Stimulated activated CD4-positive, alpha-beta T cell treated with anti-CD3 and anti-CD28 coated beads, Interleukin-4, amount 100 ng/mL, for 4 hours (primary cell): ENCODE results near the gene PRCP.

ENCODE experiments used
- DNase-seq, 2 experiments: peaks; one replicate each; pipeline ENCODE4 v3.0.0-alpha.2; 2020

Gene PRCP

DNA sequence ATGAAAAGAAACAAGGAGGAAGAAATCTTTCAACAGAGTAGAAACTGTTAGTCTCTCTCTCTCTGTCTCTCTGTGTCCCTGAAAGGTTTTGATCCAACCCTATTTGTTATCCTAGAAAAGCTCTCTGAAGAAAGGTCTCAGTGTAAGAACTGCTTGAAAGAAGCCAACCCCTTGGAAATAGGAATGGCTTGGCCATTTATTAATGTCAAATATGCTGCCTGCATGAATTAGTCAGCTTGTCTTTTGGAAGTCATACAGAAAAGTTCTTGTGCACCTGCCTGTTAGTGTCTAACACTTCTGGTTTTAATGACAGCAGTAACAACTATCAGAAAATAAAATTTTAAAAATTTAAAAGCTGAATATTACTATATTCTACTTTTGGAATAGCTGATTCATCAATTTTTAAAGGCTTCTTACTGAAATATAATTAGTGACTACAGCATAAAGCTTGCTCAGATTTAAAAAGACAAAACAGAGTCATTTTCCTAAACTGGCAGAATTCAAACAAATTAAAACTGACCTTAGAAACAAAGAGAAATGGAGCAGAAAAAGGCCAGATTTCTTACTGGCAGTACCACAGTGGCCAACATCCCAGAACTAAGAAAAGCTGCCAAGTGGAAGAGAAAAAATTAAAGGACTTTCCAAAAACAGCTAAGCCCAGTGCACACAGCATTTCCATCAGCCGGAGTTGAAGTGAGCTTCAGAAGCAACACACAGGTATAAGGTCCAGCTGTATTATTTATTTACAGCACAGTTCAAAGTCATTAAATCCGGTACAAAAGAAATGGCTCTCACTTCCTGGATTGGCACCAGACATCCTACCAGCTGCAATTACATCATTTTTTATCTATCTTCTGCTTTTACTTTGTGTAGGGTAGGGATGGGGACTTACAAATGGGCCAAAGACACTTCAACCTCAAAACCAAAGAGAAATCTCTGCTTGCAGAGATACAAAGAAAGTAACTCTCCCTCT lies 76.3 kb downstream of the PRCP start:
- DNase-seq = no peak

DNA sequence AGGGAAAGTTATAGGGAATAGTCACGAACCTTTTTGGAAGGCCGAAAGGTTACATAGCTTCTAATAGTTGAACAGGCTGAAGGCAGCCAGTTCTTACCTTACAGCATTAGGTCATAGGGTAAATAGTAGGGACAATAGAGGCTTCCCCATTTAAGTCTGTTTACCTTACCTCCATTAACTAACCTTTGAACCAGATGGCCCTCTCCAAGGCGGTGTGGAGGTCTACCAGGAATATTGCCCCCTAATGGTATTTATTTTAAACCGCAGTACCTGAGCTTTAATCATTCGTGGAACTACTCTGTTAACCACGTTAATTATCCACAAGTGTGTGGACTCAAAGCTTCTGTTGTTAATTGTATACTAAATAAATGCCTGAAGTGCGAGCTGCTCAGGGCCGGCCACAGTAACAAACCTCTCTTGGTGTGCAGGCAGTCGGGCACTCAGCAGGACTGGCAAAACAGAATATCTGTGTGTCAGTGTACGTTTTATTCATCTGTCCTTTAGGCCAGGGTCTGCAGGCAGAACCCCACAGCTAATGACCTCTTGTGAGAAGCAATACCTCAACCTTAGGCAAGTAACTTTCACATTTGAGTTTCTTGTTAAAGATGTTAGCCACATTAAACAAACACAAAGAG lies 81.7 kb downstream of the PRCP start:
- DNase-seq = no peak

DNA sequence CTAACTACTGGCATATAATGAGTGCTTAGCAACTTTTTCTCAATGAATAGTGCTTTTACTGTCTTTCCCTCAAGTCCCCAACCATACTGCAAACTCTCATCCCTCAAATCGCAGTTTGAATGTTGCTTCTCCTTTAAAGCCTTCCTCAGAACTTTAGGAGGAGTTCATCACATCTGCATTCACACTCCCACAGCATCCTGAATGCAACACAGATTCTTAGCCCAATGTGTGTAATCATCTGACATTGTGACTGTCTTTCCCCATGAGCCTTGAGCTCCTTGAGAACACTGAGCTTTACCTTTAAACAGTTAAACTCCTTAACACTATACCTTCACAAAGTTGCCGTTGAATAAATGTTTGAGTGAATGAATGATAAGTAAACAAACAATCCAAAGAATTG lies 84.8 kb downstream of the PRCP start:
- no peak for DNase-seq

DNA sequence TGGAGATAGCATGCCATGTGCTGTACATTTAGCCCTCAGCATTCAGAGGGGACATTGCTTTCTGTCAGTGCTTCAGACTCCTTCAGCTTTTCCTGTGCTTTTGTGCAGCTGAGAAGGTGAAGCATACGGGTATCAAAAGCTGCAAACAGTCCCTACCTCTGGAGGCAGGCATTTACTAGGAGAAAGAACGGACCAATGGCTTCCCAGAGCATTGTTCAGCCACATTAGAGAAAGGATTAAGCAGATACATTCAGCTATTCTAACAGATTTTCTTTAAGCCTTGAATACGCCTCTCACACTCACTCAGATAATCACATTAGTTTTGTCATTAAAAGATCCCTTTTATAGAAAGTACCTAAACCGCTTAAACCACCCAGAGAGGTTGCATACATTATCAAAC lies 85.9 kb downstream of the PRCP start:
- no peak for DNase-seq

DNA sequence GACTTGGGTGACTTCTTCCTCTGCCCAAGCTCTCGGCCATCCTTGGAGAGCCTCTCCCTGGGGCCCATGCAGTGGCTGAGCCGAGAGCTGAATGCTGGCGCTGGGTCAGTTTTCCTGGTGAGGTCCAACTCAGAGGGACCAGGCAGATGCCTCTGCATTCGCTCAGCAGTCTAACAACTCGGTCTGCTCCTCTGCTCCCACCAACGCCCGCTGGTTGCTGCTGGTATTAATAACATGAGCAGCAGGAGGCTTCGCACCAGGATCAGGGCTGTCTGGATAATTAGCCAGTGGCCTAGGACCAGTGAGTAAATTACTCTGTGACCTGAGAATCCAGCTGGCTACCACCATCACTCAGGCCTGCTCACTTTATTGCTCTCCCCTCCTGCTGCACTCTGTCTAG lies 88.9 kb downstream of the PRCP start:
- DNase-seq = no peak

DNA sequence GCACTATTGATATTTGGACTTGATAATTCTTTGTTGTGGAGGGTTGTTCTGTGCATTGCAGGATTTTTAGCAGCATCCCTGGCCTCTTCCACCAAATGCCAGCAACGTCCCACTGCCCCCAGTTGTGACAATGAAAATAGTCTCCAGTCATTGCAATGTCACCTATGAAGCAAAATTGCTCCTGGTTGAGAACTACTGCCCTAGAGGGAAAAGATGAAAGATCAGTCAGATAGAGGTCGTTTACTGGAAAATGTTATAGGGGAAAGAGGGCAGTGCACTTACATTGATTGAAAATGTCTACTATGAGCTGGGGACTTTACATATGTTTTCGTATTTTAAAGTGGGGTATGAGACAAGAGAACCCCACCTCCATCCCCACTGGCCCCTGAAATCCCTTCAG lies 89.5 kb downstream of the PRCP start:
- no peak for DNase-seq

DNA sequence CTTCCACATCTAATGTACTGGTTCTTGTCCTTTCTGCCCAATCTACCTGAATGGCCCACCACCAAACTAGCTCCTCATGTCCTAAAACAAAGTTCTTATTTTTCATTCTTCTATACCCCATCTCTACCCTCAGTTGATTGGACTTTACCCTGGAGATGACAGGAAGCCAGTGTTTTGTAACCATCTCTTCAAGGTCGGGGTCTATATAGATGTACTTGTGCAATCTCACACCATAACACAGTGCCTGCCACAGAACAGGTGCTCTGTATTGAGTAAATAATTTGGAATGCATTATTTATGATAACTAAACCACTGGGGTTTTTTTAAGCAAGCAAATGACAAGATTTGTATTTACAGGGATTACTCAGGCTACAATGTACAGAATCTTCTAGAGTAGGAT lies 89.9 kb downstream of the PRCP start:
- DNase-seq = no peak

DNA sequence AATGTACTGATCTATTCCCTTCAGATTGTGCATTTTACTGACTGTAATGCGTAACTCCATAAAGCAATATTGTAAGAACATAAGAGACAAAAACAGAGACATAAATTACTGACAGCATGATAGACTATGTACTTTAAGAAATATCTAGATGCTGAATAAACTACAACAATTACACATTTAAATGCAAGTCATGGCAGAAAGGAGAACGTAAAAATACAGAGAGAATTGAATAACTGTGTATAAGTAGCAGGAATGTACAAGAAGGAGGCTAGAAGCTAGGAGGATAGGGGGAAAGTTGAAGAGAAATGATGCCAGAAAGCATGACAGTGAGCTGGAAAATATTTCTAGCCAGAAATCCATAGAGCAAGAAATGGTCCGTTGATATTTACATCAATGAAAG lies 92.6 kb downstream of the PRCP start:
- DNase-seq = no peak

DNA sequence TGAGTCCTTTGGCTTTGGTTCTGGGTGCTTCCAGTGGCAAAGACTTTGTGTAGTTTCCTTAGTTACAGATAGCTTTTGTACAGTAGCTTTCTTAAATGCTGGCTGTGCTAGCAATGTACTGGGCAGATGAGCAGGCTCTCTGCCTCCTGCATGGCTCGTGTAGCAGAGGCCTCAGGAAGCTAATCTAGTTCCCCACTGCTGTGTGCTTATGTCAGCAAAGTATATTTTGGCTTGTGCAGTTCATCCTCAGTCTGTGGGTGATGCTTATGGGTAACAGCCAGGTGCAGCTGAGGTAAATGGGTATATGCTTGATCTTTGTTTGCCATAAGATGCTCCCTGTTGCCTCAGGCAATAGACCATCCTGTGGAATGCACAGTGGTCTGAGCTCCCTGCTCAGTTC lies 97.5 kb downstream of the PRCP start:
- DNase-seq = no peak

DNA sequence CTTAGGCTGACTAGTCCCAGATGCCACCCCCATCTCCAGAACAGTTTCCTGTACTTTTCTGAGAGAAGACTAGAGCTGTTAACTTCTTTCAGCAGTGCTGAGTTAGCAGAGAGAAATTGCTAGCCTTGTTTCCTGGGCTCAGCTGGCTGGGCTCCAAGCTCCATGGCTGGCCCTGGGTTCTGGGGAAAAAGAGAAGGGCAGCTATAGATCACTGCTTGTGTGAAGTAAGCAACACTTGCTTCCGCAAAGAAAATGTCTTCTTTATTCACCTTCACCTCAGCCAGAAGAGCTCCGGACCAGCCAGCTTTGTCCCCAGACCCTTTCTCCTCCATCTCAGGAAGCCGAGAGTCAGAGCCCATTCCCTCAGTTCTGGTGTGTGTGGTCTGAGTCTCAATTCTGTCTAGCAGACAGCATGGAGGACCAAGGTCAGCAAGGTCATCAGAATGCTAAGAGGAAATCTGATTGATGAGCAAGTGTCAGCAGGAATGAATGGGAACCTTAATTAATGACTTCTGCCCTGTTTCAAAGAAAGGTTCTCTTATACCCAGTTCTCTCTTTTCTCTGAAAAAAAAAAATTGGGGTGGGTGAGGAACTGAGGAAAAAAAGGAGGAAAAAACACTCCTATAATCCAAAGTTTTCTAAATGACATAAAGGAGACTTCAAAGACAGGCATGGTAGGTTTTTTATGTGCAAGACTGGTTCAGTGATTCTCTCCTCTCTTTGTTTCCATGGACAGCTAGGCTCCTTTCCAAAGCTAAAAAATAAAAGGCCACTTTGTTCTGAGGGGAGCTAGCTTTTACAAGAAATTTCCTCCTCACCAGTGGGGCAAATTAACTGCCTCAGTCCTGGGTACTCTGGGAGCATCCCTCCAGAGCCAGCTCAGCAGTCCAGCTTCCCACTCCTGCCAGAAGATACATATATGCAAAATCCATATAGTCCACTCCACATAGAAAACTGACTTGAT lies 103.0 kb downstream of the PRCP start:
- no peak for DNase-seq

DNA sequence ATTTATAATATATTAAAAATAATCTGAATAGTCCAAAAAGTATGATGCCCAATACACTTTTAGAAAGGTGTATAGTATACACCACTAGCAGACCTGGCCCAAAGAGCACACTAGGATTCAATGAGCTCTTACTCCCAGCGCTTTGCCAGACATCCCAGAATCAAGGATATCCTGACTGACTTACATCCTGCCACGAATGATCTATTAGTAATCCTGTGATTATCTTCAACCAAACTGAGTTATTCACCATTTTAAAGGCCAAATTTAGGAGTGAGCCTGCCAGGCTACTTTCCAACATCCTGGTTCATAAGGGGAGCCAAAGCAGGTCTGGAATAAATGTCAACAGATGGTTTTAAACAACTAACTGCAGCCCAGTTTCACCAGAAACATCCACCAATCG lies 105.7 kb downstream of the PRCP start:
- no peak for DNase-seq

DNA sequence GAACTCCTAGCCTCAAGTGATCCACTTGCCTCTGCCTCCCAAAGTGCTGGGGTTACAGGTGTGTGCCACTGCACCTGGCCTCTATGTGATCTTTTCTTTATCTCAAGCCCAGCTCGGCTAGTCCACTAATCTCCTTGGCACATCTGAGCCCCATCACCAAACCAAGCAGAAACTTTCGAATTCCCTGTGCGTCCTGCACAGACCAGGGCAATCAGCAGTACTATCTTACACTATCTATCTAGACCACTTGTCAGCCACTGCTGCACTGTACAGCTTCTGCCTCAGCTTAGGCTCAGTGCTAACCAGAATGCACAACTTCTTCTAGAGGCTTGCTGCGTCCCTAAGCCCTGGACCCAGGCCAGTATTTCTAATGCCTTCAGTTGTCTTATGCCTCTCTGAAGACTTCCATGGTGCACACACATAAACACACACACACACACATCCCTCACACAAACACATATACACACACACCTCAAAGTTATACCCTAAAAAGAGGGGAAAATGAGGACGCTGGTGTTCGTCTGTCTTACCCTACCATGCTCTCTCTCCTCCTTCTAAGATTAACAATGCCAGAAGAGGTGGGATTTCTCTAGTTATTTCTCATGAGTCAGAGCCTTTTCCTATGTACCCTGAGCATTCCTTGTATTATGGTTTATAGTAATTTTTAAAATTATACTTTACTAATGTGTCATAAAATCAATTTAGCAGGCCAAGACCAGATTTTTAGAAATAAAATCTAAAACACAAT lies 107.2 kb downstream of the PRCP start:
- no peak for DNase-seq

DNA sequence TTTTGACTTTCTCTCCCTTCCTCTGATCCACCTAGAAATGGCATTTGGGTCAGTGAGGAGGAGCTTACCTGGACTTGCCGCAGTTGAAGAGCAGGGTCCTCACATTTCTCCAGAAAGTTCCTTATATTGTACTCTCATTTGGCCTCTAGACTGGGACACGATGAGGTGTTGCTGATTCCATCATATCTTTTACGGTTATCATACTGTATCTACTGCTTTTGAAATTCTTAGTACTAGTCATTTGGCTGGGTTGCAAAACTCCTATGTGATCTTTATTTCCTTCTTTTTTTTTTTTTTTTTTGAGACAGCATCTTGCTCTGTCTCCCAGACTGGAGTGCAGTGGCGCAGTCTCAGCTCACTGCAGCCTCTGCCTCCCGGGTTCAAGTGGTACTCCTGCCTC lies 107.9 kb downstream of the PRCP start:
- no peak for DNase-seq

DNA sequence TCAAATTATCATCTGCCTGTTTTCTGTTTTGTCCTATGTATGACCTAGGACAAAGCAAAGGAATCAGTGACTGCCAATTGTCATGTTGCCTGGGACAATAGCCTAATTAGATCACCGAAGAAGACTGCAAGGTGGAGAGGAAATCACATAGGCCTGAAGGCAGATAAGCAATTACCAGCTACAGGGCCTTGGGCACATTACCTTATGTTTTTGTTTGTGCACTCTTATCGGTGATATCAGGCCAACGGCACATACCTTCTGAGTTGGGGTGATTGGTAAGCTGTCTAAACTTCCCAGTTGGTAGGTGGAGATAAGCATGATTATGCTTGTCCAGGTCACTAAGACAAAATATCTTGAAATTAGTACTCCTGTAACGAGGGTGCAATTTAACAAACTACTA lies 108.5 kb downstream of the PRCP start:
- no peak for DNase-seq

DNA sequence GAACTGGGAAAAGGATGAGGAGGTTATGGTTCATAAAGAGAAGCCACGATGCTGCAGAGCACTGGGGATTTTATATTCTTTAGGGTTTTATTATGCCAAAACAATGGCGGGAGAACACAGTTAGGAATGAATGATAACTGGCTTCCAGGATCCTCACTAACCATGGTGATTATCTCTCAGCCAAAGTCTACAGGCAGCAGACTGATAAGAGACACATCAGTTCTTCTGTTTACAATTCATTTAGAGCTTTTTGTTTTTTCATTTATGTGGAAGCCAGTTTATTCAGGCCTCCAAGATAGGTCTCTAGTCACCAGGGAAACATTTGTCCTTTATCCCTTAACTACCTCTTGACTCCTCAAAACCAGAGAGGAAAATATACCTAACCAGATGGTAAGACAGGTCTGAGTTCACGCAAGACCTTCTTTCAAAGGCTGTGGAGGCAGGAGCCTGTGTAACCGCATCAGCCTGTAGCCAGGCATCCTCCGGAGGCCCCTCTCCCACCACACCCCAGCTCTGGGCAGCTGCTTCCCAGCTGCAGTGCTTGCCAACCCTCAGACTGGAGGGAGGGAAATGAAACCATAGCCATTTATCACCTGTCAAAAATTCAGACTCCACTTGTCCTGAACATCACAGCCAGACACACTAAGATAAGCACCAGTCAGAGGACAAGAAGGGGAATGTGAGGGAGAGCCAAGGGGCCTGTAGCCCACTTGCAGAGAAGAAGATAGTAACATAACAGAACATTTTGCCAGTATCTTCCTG lies 109.3 kb downstream of the PRCP start:
- no peak for DNase-seq

DNA sequence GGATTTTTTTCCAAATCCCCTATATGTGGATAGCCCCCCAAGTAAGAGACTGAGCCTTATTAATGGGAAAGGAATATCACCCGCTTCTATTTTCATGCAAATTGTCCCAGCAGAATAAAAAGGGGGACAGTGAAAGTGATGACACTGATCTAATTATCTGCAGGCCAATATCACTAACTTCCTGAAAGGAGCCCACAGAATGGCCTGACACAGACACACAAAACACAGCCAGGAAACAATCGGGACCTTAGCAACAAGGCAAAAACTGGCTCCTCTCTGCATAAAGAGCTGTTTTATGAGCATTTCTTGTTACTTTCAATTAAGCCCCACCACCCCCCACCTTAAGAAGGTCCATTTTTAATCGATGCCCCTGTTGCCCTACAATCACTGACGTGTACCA lies 112.2 kb downstream of the PRCP start:
- DNase-seq = no peak

DNA sequence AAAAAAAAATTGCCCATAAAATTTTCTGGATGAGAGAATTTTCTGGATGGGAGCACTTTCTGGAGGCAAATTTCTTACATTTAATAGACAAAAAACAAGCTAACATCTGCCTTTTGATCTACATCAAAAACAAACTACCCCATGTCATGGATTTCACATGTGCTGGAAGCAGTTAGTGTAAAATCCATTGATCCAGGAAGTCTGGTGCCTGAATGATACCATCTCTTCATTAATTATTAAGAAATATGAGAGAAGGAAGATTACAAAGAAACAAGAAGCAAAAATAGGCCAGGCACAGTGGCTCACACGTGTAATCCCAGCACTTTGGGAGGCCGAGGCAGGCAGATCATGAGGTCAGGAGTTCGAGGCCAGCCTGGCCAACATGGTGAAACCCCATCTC lies 113.4 kb downstream of the PRCP start:
- DNase-seq = no peak

DNA sequence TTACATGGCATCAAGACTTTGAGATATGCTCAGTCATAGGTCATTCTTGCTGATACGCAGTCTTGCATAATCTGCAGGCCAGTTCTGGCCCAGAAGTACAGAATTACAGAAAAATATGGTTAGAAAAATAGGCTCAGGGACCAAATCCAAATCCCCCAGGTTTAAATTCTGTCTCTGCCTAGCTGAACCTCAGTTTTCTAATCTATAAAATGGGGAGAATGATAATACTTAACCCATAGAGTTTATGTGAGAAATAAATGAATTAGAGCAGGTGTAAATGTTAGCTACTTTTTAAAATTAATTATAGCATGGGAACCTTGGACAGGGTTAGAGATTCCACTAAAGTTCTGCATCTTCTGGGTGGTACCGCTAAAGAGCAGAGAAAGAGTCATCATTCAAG lies 114.2 kb downstream of the PRCP start:
- DNase-seq = no peak

DNA sequence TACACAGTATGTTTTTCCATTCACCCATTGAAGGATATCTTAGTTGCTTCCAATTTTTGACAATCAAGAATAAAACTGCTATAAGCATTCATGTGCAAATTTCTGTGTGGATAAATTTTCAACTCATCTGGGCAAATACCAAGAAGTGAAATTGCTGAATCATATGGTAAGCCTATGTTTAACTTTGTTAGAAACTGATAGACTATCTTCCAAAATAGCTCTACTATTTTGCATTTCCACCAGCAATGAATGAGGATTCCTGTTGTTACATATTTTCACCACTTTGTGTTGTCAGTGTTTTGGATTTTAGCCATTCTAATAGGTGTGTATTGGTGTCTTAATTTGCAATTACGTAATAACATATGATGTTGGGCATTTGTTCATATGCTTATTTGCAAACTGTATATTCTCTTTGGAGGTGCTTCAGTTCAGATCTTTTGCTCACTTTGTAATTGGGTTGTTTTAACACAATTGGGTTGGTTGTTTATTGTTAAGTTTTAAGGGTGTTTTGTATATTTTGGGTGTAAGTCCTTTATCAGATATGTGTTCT lies 117.3 kb downstream of the PRCP start:
- DNase-seq = no peak

DNA sequence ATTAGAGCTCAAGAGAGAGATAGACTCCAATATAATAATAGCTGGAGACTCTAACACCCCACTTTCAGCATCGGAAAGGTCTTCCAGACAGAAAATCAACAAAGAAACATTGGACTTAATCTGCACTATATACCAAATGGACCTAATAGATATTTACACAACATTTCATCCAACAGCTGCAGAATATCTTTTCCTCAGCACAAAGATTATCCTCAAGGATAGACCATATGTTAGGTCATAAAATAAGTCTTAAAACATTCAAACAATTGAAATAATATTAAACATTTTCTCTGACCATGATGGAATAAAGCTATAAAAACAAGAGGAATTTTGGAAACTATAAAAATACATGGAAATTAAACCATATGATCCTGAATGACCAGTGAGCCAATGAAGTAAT lies 121.5 kb downstream of the PRCP start:
- no peak for DNase-seq

DNA sequence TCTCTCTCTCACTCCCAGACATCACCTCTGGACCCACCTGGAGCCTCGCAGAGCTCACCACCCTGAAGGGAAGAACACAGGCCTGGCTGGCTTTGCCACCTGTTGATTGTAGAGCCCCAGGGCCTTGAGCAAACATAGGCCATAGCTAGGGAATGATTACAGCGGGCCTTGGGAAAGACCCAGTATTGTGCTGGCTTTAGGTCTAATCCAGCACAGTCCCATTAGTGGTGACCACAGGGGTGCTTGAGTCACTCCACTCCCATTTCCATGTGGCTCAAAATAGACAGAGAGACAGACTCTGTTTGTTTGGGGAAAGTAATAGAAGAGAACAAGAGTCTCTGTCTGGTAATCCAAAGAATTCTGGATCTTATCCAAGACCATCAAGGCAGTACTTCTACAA lies 123.9 kb downstream of the PRCP start:
- no peak for DNase-seq
